GM12892 (cell line): ENCODE measurements around the gene KRT37.

Experiments used
- DNase-seq: peaks from one replicate; pipeline ENCODE4 v3.0.0; 2011; ENCODE audit not compliant: insufficient read length
- FAIRE-seq: peaks from 2 replicates; lab custom pipeline; 2011; peaks lifted over from hg19 to GRCh38; lab: Jason Lieb, UNC
- POLR2A ChIP-seq: IDR thresholded peaks from 2 replicates; pipeline ENCODE4 v1.6.1; 2011; ENCODE audit warnings: low read depth, low read length, control low read depth
- POLR2AphosphoS5 ChIP-seq: IDR thresholded peaks from 2 replicates; pipeline ENCODE4 v1.6.1; 2011; ENCODE audit warnings: low read depth, low read length, control low read depth
- TAF1 ChIP-seq: IDR thresholded peaks from 2 replicates; pipeline ENCODE4 v1.6.1; 2011; ENCODE audit warnings: low read depth, mild to moderate bottlenecking, control low read depth, low read length, borderline replicate concordance

The KRT37 gene

GRCh38 chr17:41377546-41377945 is 46.8 kb downstream of the KRT37 start:
- TF ChIP-seq POLR2A: no peak
- TF ChIP-seq POLR2AphosphoS5: no peak
- no peak for TF ChIP-seq TAF1
- FAIRE-seq: no peak

More at GRCh38 chr17:41377546-41377945, 46.8 kb downstream of the KRT37 start:
- DNase-seq: no peak
